ENCODE results near the gene LRP1B. TPM values are rescaled to one million over a fixed set of nuclear protein-coding genes. Genes with fewer than 3 reads are reported as not detected.

Gene LRP1B
- total and polyA plus RNA-seq, 2 donors (not counting 1 experiment from before 2014, with no cell fraction given): not detected

GRCh38 chr2:141611176-141611571, 519.6 kb downstream of the LRP1B start:
- intact Hi-C loops (cut with micrococcal nuclease): no loop called here
- H3K9me3 ChIP-seq (ENCODE audit: control extremely low read depth in 1 of 3, control insufficient read depth in 2 of 3, insufficient read depth in 1 of 3, low read length in 2 of 3): no peaks in the 10 kb centered on the region
- H4K20me1 ChIP-seq (ENCODE audit: control insufficient read depth, insufficient read depth, low read length, poor library complexity, severe bottlenecking): no peaks in the 10 kb centered on the region
- H3K79me2 ChIP-seq (ENCODE audit: control insufficient read depth, insufficient read depth, low read length): no peaks in the 10 kb centered on the region
- WGBS (ENCODE audit: insufficient coverage): no CpG with 5 or more reads among the region's 1 CpG
- POLR2A ChIA-PET: no interaction called here
- H3K9ac ChIP-seq (ENCODE audit: low read length): no peak overlapping the region
- no peaks in the 10 kb centered on the region for H3K27me3 ChIP-seq (replicated peaks in 1 of 4; ENCODE audit: control extremely low read depth in 1 of 4, control insufficient read depth in 3 of 4, insufficient read depth in 4 of 4, low read length in 3 of 4)
- DNase-seq (no peak), ATAC-seq (ENCODE audit: low read depth) (no peak)
- no peak overlapping the region for H3K4me2 ChIP-seq (replicated peaks; ENCODE audit: low read depth, low read length, poor library complexity, severe bottlenecking)
- Mint-ChIP-seq H3K9me3 (ENCODE audit: insufficient read depth) (no peaks in the 10 kb centered on the region), H3K27ac (no peak overlapping the region), H3K4me1 (no peaks in the 10 kb centered on the region), H3K27me3 (no peaks in the 10 kb centered on the region), H3K4me3 (no peak overlapping the region)
- no peak overlapping the region for H3K4me3 ChIP-seq (ENCODE audit: control extremely low read depth in 1 of 5, extremely low read depth in 1 of 5, insufficient read depth in 1 of 5, low read depth in 2 of 5, low read length in 4 of 5)
- CTCF ChIA-PET: no interaction called here
- TF ChIP-seq EZH2 (IDR thresholded peaks at IDR 0.05; ENCODE audit: borderline replicate concordance, insufficient read depth, low read depth, low read length, poor library complexity, severe bottlenecking) (no peak), CTCF (IDR thresholded peaks at IDR 0.05) (no peak)
- H3K36me3 ChIP-seq (replicated peaks in 1 of 2; ENCODE audit: control extremely low read depth in 1 of 2, control insufficient read depth in 1 of 2, extremely low read depth in 1 of 2, insufficient read depth in 2 of 2, low read length in 1 of 2): no peaks in the 10 kb centered on the region
- H2AFZ ChIP-seq (ENCODE audit: insufficient read depth, low read depth, low read length, poor library complexity, severe bottlenecking): no peak overlapping the region
- no peak overlapping the region for H3K27ac ChIP-seq (ENCODE audit: low read length in 2 of 2)
- no peaks in the 10 kb centered on the region for H3K4me1 ChIP-seq (ENCODE audit: control insufficient read depth in 2 of 2, insufficient read depth in 2 of 2, low read length in 2 of 2)

- Mint-ChIP-seq H3K9me3 (ENCODE audit: insufficient read depth) (no peaks in the 10 kb centered on the region), H3K4me1 (no peaks in the 10 kb centered on the region), H3K4me3 (no peak overlapping the region), H3K27ac (no peak overlapping the region), H3K27me3 (no peaks in the 10 kb centered on the region)
- Histone ChIP-seq H4K20me1 (ENCODE audit: control insufficient read depth, insufficient read depth, low read length, poor library complexity, severe bottlenecking) (no peaks in the 10 kb centered on the region), H3K9me3 (ENCODE audit: control extremely low read depth in 1 of 3, control insufficient read depth in 2 of 3, insufficient read depth in 1 of 3, low read length in 2 of 3) (no peaks in the 10 kb centered on the region), H2AFZ (ENCODE audit: insufficient read depth, low read depth, low read length, poor library complexity, severe bottlenecking) (no peak overlapping the region), H3K4me2 (replicated peaks; ENCODE audit: low read depth, low read length, poor library complexity, severe bottlenecking) (no peak overlapping the region), H3K79me2 (ENCODE audit: control insufficient read depth, insufficient read depth, low read length) (no peaks in the 10 kb centered on the region), H3K27me3 (replicated peaks in 1 of 4; ENCODE audit: control extremely low read depth in 1 of 4, control insufficient read depth in 3 of 4, insufficient read depth in 4 of 4, low read length in 3 of 4) (no peaks in the 10 kb centered on the region), H3K36me3 (replicated peaks in 1 of 2; ENCODE audit: control extremely low read depth in 1 of 2, control insufficient read depth in 1 of 2, extremely low read depth in 1 of 2, insufficient read depth in 2 of 2, low read length in 1 of 2) (no peaks in the 10 kb centered on the region), H3K27ac (ENCODE audit: low read length in 2 of 2) (no peak overlapping the region), H3K4me1 (ENCODE audit: control insufficient read depth in 2 of 2, insufficient read depth in 2 of 2, low read length in 2 of 2) (no peaks in the 10 kb centered on the region), H3K9ac (ENCODE audit: low read length) (no peak overlapping the region), H3K4me3 (ENCODE audit: control extremely low read depth in 1 of 5, extremely low read depth in 1 of 5, insufficient read depth in 1 of 5, low read depth in 2 of 5, low read length in 4 of 5) (no peak overlapping the region)
- no peak for ATAC-seq (ENCODE audit: low read depth)
- 74% methylated on average over 3 of the region's 6 CpGs for WGBS (ENCODE audit: insufficient coverage)
- DNase-seq: no peak
- CTCF ChIA-PET: no interaction called here
- no peak for TF ChIP-seq CTCF (IDR thresholded peaks at IDR 0.05)
- no peak for TF ChIP-seq EZH2 (IDR thresholded peaks at IDR 0.05; ENCODE audit: borderline replicate concordance, insufficient read depth, low read depth, low read length, poor library complexity, severe bottlenecking)
- POLR2A ChIA-PET: no interaction called here
- intact Hi-C loops (cut with micrococcal nuclease): no loop called here
Measured at GRCh38 chr2:141610564-141611175, 520.1 kb downstream of the LRP1B start.
